ENCODE data around the gene MEX3D.

MEX3D gene

GRCh38 chr19:1522838-1523237 is 45.3 kb downstream of the MEX3D start:
- no peak for ATAC-seq

GRCh38 chr19:1522061-1522460 is 46.1 kb downstream of the MEX3D start:
- ATAC-seq = no peak
- TF ChIP-seq CSDC2 (CRISPR knock-in tag; IDR thresholded peaks at IDR 0.05) (no peak), PATZ1 (CRISPR knock-in tag; IDR thresholded peaks at IDR 0.05; ENCODE audit: borderline replicate concordance) (no peak), ZFP30 (CRISPR knock-in tag; IDR thresholded peaks at IDR 0.05) (no peak), ESRRG (CRISPR knock-in tag; IDR thresholded peaks at IDR 0.05) (no peak), CREB5 (CRISPR knock-in tag; IDR thresholded peaks at IDR 0.05; ENCODE audit: low read depth) (no peak), CSRNP3 (CRISPR knock-in tag; IDR thresholded peaks at IDR 0.05) (no peak), ISL1 (CRISPR knock-in tag; IDR thresholded peaks at IDR 0.05) (no peak), TOX (CRISPR knock-in tag; IDR thresholded peaks at IDR 0.05; ENCODE audit: borderline replicate concordance) (no peak), ZNF8 (CRISPR knock-in tag; IDR thresholded peaks at IDR 0.05) (no peak), OSR1 (CRISPR knock-in tag; IDR thresholded peaks at IDR 0.05) (no peak), ZFP3 (CRISPR knock-in tag; IDR thresholded peaks at IDR 0.05) (no peak), ZNF70 (CRISPR knock-in tag; IDR thresholded peaks at IDR 0.05) (no peak), TSHZ2 (CRISPR knock-in tag; IDR thresholded peaks at IDR 0.05) (no peak), POU6F1 (CRISPR knock-in tag; IDR thresholded peaks at IDR 0.05; ENCODE audit: borderline replicate concordance, low read depth) (no peak), GLIS3 (CRISPR knock-in tag; IDR thresholded peaks at IDR 0.05) (no peak), ZNF565 (CRISPR knock-in tag; conservative IDR thresholded peaks at IDR 0.05; ENCODE audit: low read depth) (no peak)

More at GRCh38 chr19:1522838-1523237, 45.3 kb downstream of the MEX3D start:
- TF ChIP-seq PPARA (CRISPR knock-in tag; IDR thresholded peaks at IDR 0.05; ENCODE audit: borderline replicate concordance) (no peak), ISL1 (CRISPR knock-in tag; IDR thresholded peaks at IDR 0.05) (no peak), ZFP3 (CRISPR knock-in tag; IDR thresholded peaks at IDR 0.05) (no peak), ESRRG (CRISPR knock-in tag; IDR thresholded peaks at IDR 0.05) (no peak)

GRCh38 chr19:1521636-1522035 is 46.5 kb downstream of the MEX3D start:
- no peak for ATAC-seq
- TF ChIP-seq TCF4 (CRISPR knock-in tag; IDR thresholded peaks at IDR 0.05; ENCODE audit: borderline replicate concordance) = no peak
- TF ChIP-seq OSR1 (CRISPR knock-in tag; IDR thresholded peaks at IDR 0.05) = no peak
- TF ChIP-seq GLIS3 (CRISPR knock-in tag; IDR thresholded peaks at IDR 0.05) = no peak
- no peak for TF ChIP-seq ZFP30 (CRISPR knock-in tag; IDR thresholded peaks at IDR 0.05)
- TF ChIP-seq PPARA (CRISPR knock-in tag; IDR thresholded peaks at IDR 0.05; ENCODE audit: borderline replicate concordance) = no peak
- no peak for TF ChIP-seq ZNF70 (CRISPR knock-in tag; IDR thresholded peaks at IDR 0.05)
- no peak for TF ChIP-seq CREB5 (CRISPR knock-in tag; IDR thresholded peaks at IDR 0.05; ENCODE audit: low read depth)
- TF ChIP-seq CSDC2 (CRISPR knock-in tag; IDR thresholded peaks at IDR 0.05) = no peak
- TF ChIP-seq ZFP3 (CRISPR knock-in tag; IDR thresholded peaks at IDR 0.05) = no peak
- TF ChIP-seq ZC3H10 (CRISPR knock-in tag; IDR thresholded peaks at IDR 0.05) = no peak
- no peak for TF ChIP-seq ISL1 (CRISPR knock-in tag; IDR thresholded peaks at IDR 0.05)
- no peak for TF ChIP-seq PATZ1 (CRISPR knock-in tag; IDR thresholded peaks at IDR 0.05; ENCODE audit: borderline replicate concordance)
- no peak for TF ChIP-seq CSRNP3 (CRISPR knock-in tag; IDR thresholded peaks at IDR 0.05)
- no peak for TF ChIP-seq ARNTL (CRISPR knock-in tag; IDR thresholded peaks at IDR 0.05; ENCODE audit: borderline replicate concordance, low read depth)
- TF ChIP-seq POU6F1 (CRISPR knock-in tag; IDR thresholded peaks at IDR 0.05; ENCODE audit: borderline replicate concordance, low read depth) = no peak
- no peak for TF ChIP-seq TOX (CRISPR knock-in tag; IDR thresholded peaks at IDR 0.05; ENCODE audit: borderline replicate concordance)
